Spleen (tissue), 7 donors: ENCODE measurements around the gene SARS1.

Source experiments
- POLR2A ChIP-seq, 3 donors: fragments of 450-650 bp; IDR thresholded peaks; one replicate each; pipeline ENCODE4 v1.5.1; 2017; ENCODE audit warnings: antibody characterized with exemption in 3 of 3, mild to moderate bottlenecking in 1 of 3
- POLR2AphosphoS5 ChIP-seq, 3 donors: sonication (generic); formaldehyde crosslinking; IDR thresholded peaks; one replicate each; pipeline ENCODE4 v1.5.1; 2017; ENCODE audit warnings: antibody characterized with exemption in 3 of 3
- TF ChIP-seq, protein P1 (sequence below), 11 experiments: fragments of 200-600 bp in 7 of 11; fragments of 450-650 bp in 4 of 11; sonication (generic) in 4 of 11; IDR thresholded peaks in 8 of 11; conservative IDR thresholded peaks in 3 of 11; 1 replicate in 7 of 11; 2 replicates in 4 of 11; pipeline versions ENCODE4 v1.4.0 to v1.8.0; 2016 to 2021; ENCODE audit warnings: antibody characterized with exemption in 11 of 11, inconsistent platforms in 4 of 11, mild to moderate bottlenecking in 1 of 11
- donor health status: DM: no; HTN: no; CAD: no; lungs with moderate emphysema.
- donor health status: DM: no; HTN: no; CAD: no.
- donor health status: DM: no; HTN: no; CAD: no.

DNA sequence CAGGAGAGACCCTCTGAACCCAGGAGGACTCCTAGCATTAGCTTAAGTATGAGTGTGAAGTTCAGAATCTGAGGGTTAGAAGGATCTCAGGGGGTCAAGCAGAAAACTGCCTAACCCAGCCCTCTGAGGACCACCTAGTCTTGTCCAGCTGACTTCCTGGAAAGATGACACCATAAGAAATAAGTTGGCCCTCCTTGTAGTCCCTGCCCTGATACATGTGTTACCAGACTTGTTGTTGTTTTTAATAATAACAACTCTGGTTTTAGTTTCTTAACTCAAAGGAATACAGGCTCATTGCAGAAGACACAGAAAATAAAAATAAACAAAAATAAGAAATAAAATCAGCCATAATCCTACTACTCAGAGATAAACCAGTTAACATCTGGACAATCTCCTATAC is 21.8 kb upstream of the SARS1 start:
- TF ChIP-seq, protein P1, sequence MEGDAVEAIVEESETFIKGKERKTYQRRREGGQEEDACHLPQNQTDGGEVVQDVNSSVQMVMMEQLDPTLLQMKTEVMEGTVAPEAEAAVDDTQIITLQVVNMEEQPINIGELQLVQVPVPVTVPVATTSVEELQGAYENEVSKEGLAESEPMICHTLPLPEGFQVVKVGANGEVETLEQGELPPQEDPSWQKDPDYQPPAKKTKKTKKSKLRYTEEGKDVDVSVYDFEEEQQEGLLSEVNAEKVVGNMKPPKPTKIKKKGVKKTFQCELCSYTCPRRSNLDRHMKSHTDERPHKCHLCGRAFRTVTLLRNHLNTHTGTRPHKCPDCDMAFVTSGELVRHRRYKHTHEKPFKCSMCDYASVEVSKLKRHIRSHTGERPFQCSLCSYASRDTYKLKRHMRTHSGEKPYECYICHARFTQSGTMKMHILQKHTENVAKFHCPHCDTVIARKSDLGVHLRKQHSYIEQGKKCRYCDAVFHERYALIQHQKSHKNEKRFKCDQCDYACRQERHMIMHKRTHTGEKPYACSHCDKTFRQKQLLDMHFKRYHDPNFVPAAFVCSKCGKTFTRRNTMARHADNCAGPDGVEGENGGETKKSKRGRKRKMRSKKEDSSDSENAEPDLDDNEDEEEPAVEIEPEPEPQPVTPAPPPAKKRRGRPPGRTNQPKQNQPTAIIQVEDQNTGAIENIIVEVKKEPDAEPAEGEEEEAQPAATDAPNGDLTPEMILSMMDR (IDR thresholded peaks at IDR 0.05 in 8 of 11, conservative IDR thresholded peaks at IDR 0.05 in 3 of 11) = no peak
- TF ChIP-seq POLR2A (IDR thresholded peaks at IDR 0.05) = no peak
- TF ChIP-seq POLR2AphosphoS5 (IDR thresholded peaks at IDR 0.05) = no peak
